GM23338 (cell line): ENCODE results near the gene LENG9. TPM values are rescaled to one million over a fixed set of nuclear protein-coding genes. Genes with fewer than 3 reads are reported as not detected.

Experiments
- ATAC-seq: fragments of 200-7000 bp; cut with Tn5 transposase; 3 replicates; pipeline ENCODE4 v1.9.1; 2020
- DNase-seq: peaks from one replicate; pipeline ENCODE4 v3.0.0-alpha.2; 2015; ENCODE audit warnings: low spot score
- H2AFZ ChIP-seq: fragments of 200-600 bp; sonication (generic); 2 replicates; pipeline ENCODE4 v1.8.0; 2016; ENCODE audit warnings: antibody characterized with exemption, mild to moderate bottlenecking, moderate library complexity
- H3F3A ChIP-seq: fragments of 200-600 bp; sonication (generic); replicated peaks from 2 replicates; pipeline ENCODE4 v1.8.0; 2017; ENCODE audit warnings: antibody characterized with exemption, mixed run types, low read depth
- H3K27ac ChIP-seq: fragments of 200-600 bp; sonication (generic); 2 replicates; pipeline ENCODE4 v1.6.1; 2016; ENCODE audit warnings: low read depth
- H3K27me3 ChIP-seq: fragments of 200-600 bp; sonication (generic); 2 replicates; pipeline ENCODE4 v1.8.0; 2016; ENCODE audit warnings: mild to moderate bottlenecking, mixed run types, moderate library complexity; ENCODE audit not compliant: insufficient read depth
- H3K36me3 ChIP-seq: fragments of 200-600 bp; sonication (generic); 2 replicates; pipeline ENCODE4 v1.8.0; 2016; ENCODE audit warnings: mild to moderate bottlenecking; ENCODE audit not compliant: insufficient read depth
- H3K4me1 ChIP-seq: fragments of 200-600 bp; sonication (generic); 2 replicates; pipeline ENCODE4 v1.8.0; 2016; ENCODE audit warnings: mild to moderate bottlenecking, moderate library complexity; ENCODE audit not compliant: insufficient read depth
- H3K4me2 ChIP-seq: fragments of 200-600 bp; sonication (generic); 2 replicates; pipeline ENCODE4 v1.7.1; 2017; ENCODE audit warnings: mixed run types
- H3K4me3 ChIP-seq: fragments of 200-600 bp; sonication (generic); 2 replicates; pipeline ENCODE4 v1.6.1; 2016; ENCODE audit warnings: mixed run types
- H3K79me2 ChIP-seq: fragments of 200-600 bp; sonication (generic); replicated peaks from 2 replicates; pipeline ENCODE4 v1.8.0; 2017; ENCODE audit warnings: mild to moderate bottlenecking; ENCODE audit not compliant: insufficient read depth
- H3K9me2 ChIP-seq: fragments of 200-600 bp; sonication (generic); 2 replicates; pipeline ENCODE4 v1.8.0; 2017; ENCODE audit not compliant: insufficient read depth
- H4K20me1 ChIP-seq: fragments of 200-600 bp; sonication (generic); replicated peaks from 2 replicates; pipeline ENCODE4 v1.8.0; 2017; ENCODE audit warnings: mild to moderate bottlenecking; ENCODE audit not compliant: insufficient read depth
- H3K27ac Mint-ChIP-seq: 2 replicates; pipeline ENCODE4 v1.8.0; 2020; ENCODE audit warnings: inconsistent platforms, mild to moderate bottlenecking, moderate library complexity, mixed read lengths
- H3K27me3 Mint-ChIP-seq: 3 replicates; pipeline ENCODE4 v1.8.0; 2022; ENCODE audit warnings: low read depth, mild to moderate bottlenecking, moderate library complexity, mixed read lengths, inconsistent platforms; ENCODE audit not compliant: insufficient read depth, poor library complexity
- H3K36me3 Mint-ChIP-seq: 3 replicates; pipeline ENCODE4 v1.8.0; 2021; ENCODE audit warnings: low read depth, mild to moderate bottlenecking, inconsistent platforms, moderate library complexity, mixed read lengths
- H3K4me1 Mint-ChIP-seq: 3 replicates; pipeline ENCODE4 v1.8.0; 2020; ENCODE audit warnings: mild to moderate bottlenecking, inconsistent platforms, mixed read lengths
- H3K4me3 Mint-ChIP-seq: 3 replicates; pipeline ENCODE4 v1.8.0; 2021; ENCODE audit warnings: moderate library complexity, mild to moderate bottlenecking, inconsistent platforms, mixed read lengths
- H3K9me3 Mint-ChIP-seq: 3 replicates; pipeline ENCODE4 v1.8.0; 2020; ENCODE audit warnings: moderate library complexity, mild to moderate bottlenecking, inconsistent platforms, mixed read lengths
- CREB1 ChIP-seq: fragments of 250-450 bp; sonication (Bioruptor Pico); IDR thresholded peaks from 2 replicates; pipeline ENCODE4 v1.5.0; 2020; ENCODE audit warnings: low read depth, mild to moderate bottlenecking, moderate library complexity
- CTCF ChIP-seq, 2 experiments: fragments of 200-600 bp in 1 of 2; sonication (generic) in 1 of 2; conservative IDR thresholded peaks; 2 replicates each; pipeline versions ENCODE4 v1.5.1 to v1.6.1; 2016 to 2017; ENCODE audit warnings: antibody characterized with exemption in 2 of 2, low read depth in 2 of 2, mild to moderate bottlenecking in 2 of 2, moderate library complexity in 1 of 2
- ETS1 ChIP-seq: IDR thresholded peaks from 2 replicates; pipeline ENCODE4 v1.6.1; 2016; ENCODE audit warnings: antibody characterized with exemption
- EZH2 ChIP-seq: fragments of 200-600 bp; sonication (generic); IDR thresholded peaks from one replicate; pipeline ENCODE4 v1.8.0; 2017; ENCODE audit warnings: antibody characterized with exemption, mild to moderate bottlenecking, low read depth; ENCODE audit not compliant: unreplicated experiment
- EZH2phosphoT487 ChIP-seq: fragments of 200-600 bp; sonication (generic); IDR thresholded peaks from one replicate; pipeline ENCODE4 v1.8.1; 2018; ENCODE audit warnings: antibody characterized with exemption; ENCODE audit not compliant: unreplicated experiment
- JUNB ChIP-seq: IDR thresholded peaks from one replicate; pipeline ENCODE4 v1.6.1; 2016; ENCODE audit warnings: antibody characterized with exemption; ENCODE audit not compliant: unreplicated experiment
- NANOG ChIP-seq: IDR thresholded peaks from 2 replicates; pipeline ENCODE4 v1.6.1; 2016; ENCODE audit warnings: antibody characterized with exemption, borderline replicate concordance
- POLR2AphosphoS5 ChIP-seq: IDR thresholded peaks from 2 replicates; pipeline ENCODE4 v1.6.1; 2016; ENCODE audit warnings: antibody characterized with exemption, low read depth
- REST ChIP-seq: IDR thresholded peaks from one replicate; pipeline ENCODE4 v1.6.1; 2018; ENCODE audit warnings: antibody characterized with exemption; ENCODE audit not compliant: unreplicated experiment
- STAT1 ChIP-seq: IDR thresholded peaks from one replicate; pipeline ENCODE4 v1.6.1; 2016; ENCODE audit warnings: antibody characterized with exemption; ENCODE audit not compliant: unreplicated experiment
- ZNF114 ChIP-seq: fragments of 250-450 bp; sonication (Bioruptor Pico); IDR thresholded peaks from 2 replicates; pipeline ENCODE4 v1.5.0; 2020; ENCODE audit warnings: mild to moderate bottlenecking, moderate library complexity
- ZNF331 ChIP-seq: fragments of 250-450 bp; sonication (Bioruptor Pico); IDR thresholded peaks from 2 replicates; pipeline ENCODE4 v1.5.0; 2020; ENCODE audit warnings: low read depth, mild to moderate bottlenecking, moderate library complexity
- ZNF462 ChIP-seq: fragments of 250-450 bp; sonication (Bioruptor Pico); IDR thresholded peaks from 2 replicates; pipeline ENCODE4 v1.5.0; 2020; ENCODE audit warnings: mild to moderate bottlenecking, moderate library complexity
- polyA plus RNA-seq: library from polyadenylated mRNA; unstranded; fragments of >200 nt; fragmentation: Nextera tagmentation; extraction: Ambion mirVana; gene quantifications from 2 replicates; pipeline ENCODE4 v1.2.1, GENCODE V29; 2016
- total RNA-seq: library from RNA; depleted of rRNA; stranded (reverse); fragments of >200 nt; shearing (Covaris generic); gene quantifications from 2 replicates; pipeline ENCODE4 v1.2.3, GENCODE V29; 2014

Gene LENG9
- total and polyA plus RNA-seq, 2 experiments from 2014 or later = 0.26 to 6.4 TPM

- H3K27me3 ChIP-seq = peaks cover 40% of the 10 kb centered on the region
- TF ChIP-seq CREB1 (CRISPR knock-in tag) (no peak), NANOG (no peak), STAT1 (no peak), ZNF462 (CRISPR knock-in tag) (no peak), EZH2phosphoT487 (no peak), POLR2AphosphoS5 (no peak), ZNF114 (CRISPR knock-in tag) (no peak), REST (no peak), JUNB (no peak), CTCF (conservative IDR thresholded peaks at IDR 0.05; ENCODE audit: low read depth in 2 of 2) (no peak), ETS1 (no peak), EZH2 (no peak), ZNF331 (CRISPR knock-in tag) (no peak)
- peaks cover 17% of the 10 kb centered on the region for H3K4me1 ChIP-seq
- H3K4me2 ChIP-seq = peak overlapping the region; percentile 84
- no peaks in the 10 kb centered on the region; the same call in 1 of the 2 replicates for H4K20me1 ChIP-seq
- no peaks in the 10 kb centered on the region for H3K36me3 ChIP-seq
- no peaks in the 10 kb centered on the region for H3K9me3 Mint-ChIP-seq
- peaks cover 21% of the 10 kb centered on the region for H3K4me1 Mint-ChIP-seq
- no peaks in the 10 kb centered on the region for H3K9me2 ChIP-seq
- ATAC-seq (no peak), DNase-seq (no peak)
- no peak overlapping the region for H2AFZ ChIP-seq
- no peak overlapping the region for H3K27ac ChIP-seq
- 0 out of 2 replicates have a peak, but pooled peaks cover 3% of the 10 kb centered on the region for H3F3A ChIP-seq
- H3K4me3 ChIP-seq = peak overlapping the region; percentile 60
- no peaks in the 10 kb centered on the region; the same call in 2 of the 3 replicates for H3K36me3 Mint-ChIP-seq
- H3K27me3 Mint-ChIP-seq = peaks cover 31% of the 10 kb centered on the region
- peak overlapping the region; percentile 58 for H3K4me3 Mint-ChIP-seq
- no peaks in the 10 kb centered on the region; the same call in 1 of the 2 replicates for H3K79me2 ChIP-seq
- H3K27ac Mint-ChIP-seq = no peak overlapping the region
Observed at GRCh38 chr19:54470276-54470887, 6.8 kb upstream of the LENG9 start.
